SK-N-SH treated with all-trans-retinoic acid at 6 μM for 48 hours (cell line): ENCODE results near the gene DNER.

Source experiments
- ATAC-seq: fragments of 200-7000 bp; cut with Tn5 transposase; 3 replicates; pipeline ENCODE4 v1.9.1; 2020; ENCODE audit warnings: mild to moderate bottlenecking, moderate library complexity
- ARNTL ChIP-seq: fragments of 450-650 bp; formaldehyde crosslinking; IDR thresholded peaks from 2 replicates; pipeline ENCODE4 v1.5.0; 2020; ENCODE audit warnings: low read depth, mild to moderate bottlenecking, moderate library complexity, borderline replicate concordance
- BACH2 ChIP-seq: fragments of 250-450 bp; sonication (Bioruptor Pico); IDR thresholded peaks from 2 replicates; pipeline ENCODE4 v1.9.0; 2021; ENCODE audit warnings: mild to moderate bottlenecking, borderline replicate concordance
- CSDC2 ChIP-seq: fragments of 250-450 bp; sonication (Bioruptor Pico); IDR thresholded peaks from 2 replicates; pipeline ENCODE4 v1.5.0; 2020; ENCODE audit warnings: mild to moderate bottlenecking, moderate library complexity
- ESRRG ChIP-seq: fragments of 250-450 bp; sonication (Bioruptor Pico); IDR thresholded peaks from 2 replicates; pipeline ENCODE4 v1.6.1; 2021; ENCODE audit warnings: mild to moderate bottlenecking
- GLIS3 ChIP-seq: fragments of 250-450 bp; sonication (Bioruptor Pico); IDR thresholded peaks from 2 replicates; pipeline ENCODE4 v1.5.0; 2020; ENCODE audit warnings: mild to moderate bottlenecking, moderate library complexity
- ISL1 ChIP-seq: fragments of 250-450 bp; sonication (Bioruptor Pico); IDR thresholded peaks from 2 replicates; pipeline ENCODE4 v2.1.2; 2022; ENCODE audit warnings: mild to moderate bottlenecking, moderate library complexity
- OSR1 ChIP-seq: fragments of 250-450 bp; sonication (Bioruptor Pico); IDR thresholded peaks from 2 replicates; pipeline ENCODE4 v1.8.0; 2022; ENCODE audit warnings: moderate library complexity, mild to moderate bottlenecking, inconsistent platforms
- PPARA ChIP-seq: fragments of 250-450 bp; sonication (Bioruptor Pico); IDR thresholded peaks from 2 replicates; pipeline ENCODE4 v1.5.0; 2020; ENCODE audit warnings: mild to moderate bottlenecking, borderline replicate concordance
- RARB ChIP-seq: fragments of 250-450 bp; sonication (Bioruptor Pico); IDR thresholded peaks from 2 replicates; pipeline ENCODE4 v1.8.0; 2021; ENCODE audit warnings: mild to moderate bottlenecking, moderate library complexity
- SNAI2 ChIP-seq: fragments of 250-450 bp; sonication (Bioruptor Pico); IDR thresholded peaks from 2 replicates; pipeline ENCODE4 v1.5.0; 2020; ENCODE audit warnings: mild to moderate bottlenecking, moderate library complexity
- TCF4 ChIP-seq: fragments of 250-450 bp; sonication (Bioruptor Pico); IDR thresholded peaks from 2 replicates; pipeline ENCODE4 v1.8.0; 2021; ENCODE audit warnings: mild to moderate bottlenecking, moderate library complexity, borderline replicate concordance
- TOX ChIP-seq: fragments of 250-450 bp; sonication (Bioruptor Pico); IDR thresholded peaks from 2 replicates; pipeline ENCODE4 v1.8.0; 2021; ENCODE audit warnings: mild to moderate bottlenecking, moderate library complexity, borderline replicate concordance
- ZFP3 ChIP-seq: fragments of 250-450 bp; sonication (Bioruptor Pico); IDR thresholded peaks from 2 replicates; pipeline ENCODE4 v1.5.0; 2020; ENCODE audit warnings: mild to moderate bottlenecking, moderate library complexity
- ZFP30 ChIP-seq: fragments of 450-650 bp; formaldehyde crosslinking; IDR thresholded peaks from 2 replicates; pipeline ENCODE4 v1.5.0; 2022; ENCODE audit warnings: mild to moderate bottlenecking, moderate library complexity
- ZNF565 ChIP-seq: fragments of 450-650 bp; formaldehyde crosslinking; conservative IDR thresholded peaks from 2 replicates; pipeline ENCODE4 v1.5.0; 2020; ENCODE audit warnings: low read depth, mild to moderate bottlenecking, moderate library complexity
- ZNF70 ChIP-seq: fragments of 450-650 bp; formaldehyde crosslinking; IDR thresholded peaks from 2 replicates; pipeline ENCODE4 v1.5.0; 2020; ENCODE audit warnings: mild to moderate bottlenecking, moderate library complexity
- ZNF8 ChIP-seq: fragments of 450-650 bp; formaldehyde crosslinking; IDR thresholded peaks from 2 replicates; pipeline ENCODE4 v1.5.0; 2020; ENCODE audit warnings: mild to moderate bottlenecking, moderate library complexity
- TF ChIP-seq, protein P1 (sequence below): fragments of 250-450 bp; sonication (Bioruptor Pico); IDR thresholded peaks from 2 replicates; pipeline ENCODE4 v1.5.1; 2020; ENCODE audit warnings: low read depth, mild to moderate bottlenecking, moderate library complexity
- TF ChIP-seq, protein P2 (sequence below): fragments of 250-450 bp; sonication (Bioruptor Pico); IDR thresholded peaks from 2 replicates; pipeline ENCODE4 v1.8.0; 2020; ENCODE audit warnings: mild to moderate bottlenecking, moderate library complexity, borderline replicate concordance
- TF ChIP-seq, protein P3 (sequence below): fragments of 250-450 bp; sonication (Bioruptor Pico); IDR thresholded peaks from 2 replicates; pipeline ENCODE4 v1.8.0; 2021; ENCODE audit warnings: low read depth, mild to moderate bottlenecking, moderate library complexity, borderline replicate concordance
- TF ChIP-seq, protein P4 (sequence below): fragments of 250-450 bp; sonication (Bioruptor Pico); IDR thresholded peaks from 2 replicates; pipeline ENCODE4 v1.5.1; 2021; ENCODE audit warnings: mild to moderate bottlenecking, moderate library complexity

The DNER gene

DNA sequence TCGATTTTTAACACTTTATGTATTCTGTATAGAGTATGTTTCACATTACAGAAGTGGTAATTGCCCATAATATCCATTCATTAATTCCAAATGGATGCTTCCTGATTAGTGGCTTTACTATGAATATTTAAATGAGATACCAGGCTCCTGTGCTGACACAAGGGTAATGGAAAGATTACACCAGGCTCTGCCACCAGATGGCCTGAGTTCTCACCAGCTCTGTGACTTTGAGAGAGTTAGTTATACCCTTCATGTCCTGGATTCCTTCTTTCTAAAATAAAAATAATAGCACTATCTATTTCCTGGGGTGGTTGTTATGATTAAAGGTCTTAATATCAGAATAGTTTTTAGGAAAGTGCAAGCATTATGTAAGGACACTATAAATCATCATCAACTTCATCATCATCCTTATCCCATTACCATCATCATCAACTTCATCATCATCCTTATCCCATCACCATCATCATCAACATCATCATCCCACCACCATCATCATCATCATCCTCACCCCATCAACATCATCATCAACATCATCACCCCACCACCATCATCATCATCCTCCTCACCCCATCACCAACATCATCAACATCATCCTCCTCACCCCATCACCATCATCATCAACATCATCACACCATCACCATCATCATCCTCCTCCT is 151.8 kb downstream of the DNER start:
- TF ChIP-seq, protein P1, sequence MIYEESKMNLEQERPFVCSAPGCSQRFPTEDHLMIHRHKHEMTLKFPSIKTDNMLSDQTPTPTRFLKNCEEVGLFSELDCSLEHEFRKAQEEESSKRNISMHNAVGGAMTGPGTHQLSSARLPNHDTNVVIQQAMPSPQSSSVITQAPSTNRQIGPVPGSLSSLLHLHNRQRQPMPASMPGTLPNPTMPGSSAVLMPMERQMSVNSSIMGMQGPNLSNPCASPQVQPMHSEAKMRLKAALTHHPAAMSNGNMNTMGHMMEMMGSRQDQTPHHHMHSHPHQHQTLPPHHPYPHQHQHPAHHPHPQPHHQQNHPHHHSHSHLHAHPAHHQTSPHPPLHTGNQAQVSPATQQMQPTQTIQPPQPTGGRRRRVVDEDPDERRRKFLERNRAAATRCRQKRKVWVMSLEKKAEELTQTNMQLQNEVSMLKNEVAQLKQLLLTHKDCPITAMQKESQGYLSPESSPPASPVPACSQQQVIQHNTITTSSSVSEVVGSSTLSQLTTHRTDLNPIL (CRISPR knock-in tag) = no peak
- TF ChIP-seq ZNF8 (CRISPR knock-in tag) = no peak
- TF ChIP-seq, all 23 proteins: peak for 0
- no peak for ATAC-seq

DNA sequence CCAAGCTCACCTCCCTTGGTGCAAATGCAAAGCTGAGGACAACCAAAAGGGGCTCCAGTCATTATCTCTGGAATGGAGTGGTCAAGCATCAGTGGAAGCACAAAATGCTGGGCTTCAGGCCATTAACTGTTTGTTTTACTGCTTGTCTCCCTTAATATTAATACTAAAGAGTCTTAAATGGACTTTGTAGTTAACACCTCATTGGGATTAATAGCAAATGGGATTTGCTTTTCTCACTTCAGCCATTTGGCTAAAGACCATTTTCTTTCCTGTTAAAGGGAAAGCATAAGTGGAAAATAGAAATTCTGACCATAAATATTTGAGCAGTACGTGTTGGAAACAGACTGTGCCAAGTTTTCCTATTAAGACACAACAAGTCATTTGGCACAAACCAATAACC is 154.4 kb downstream of the DNER start:
- no peak for ATAC-seq
- TF ChIP-seq ZNF565 (CRISPR knock-in tag) (no peak), ZNF8 (CRISPR knock-in tag) (no peak), RARB (CRISPR knock-in tag) (no peak), ZNF70 (CRISPR knock-in tag) (no peak), GLIS3 (no peak), ZFP3 (CRISPR knock-in tag) (no peak), ARNTL (CRISPR knock-in tag) (no peak), TCF4 (no peak), PPARA (CRISPR knock-in tag) (no peak), ZFP30 (no peak)
- TF ChIP-seq, protein P2, sequence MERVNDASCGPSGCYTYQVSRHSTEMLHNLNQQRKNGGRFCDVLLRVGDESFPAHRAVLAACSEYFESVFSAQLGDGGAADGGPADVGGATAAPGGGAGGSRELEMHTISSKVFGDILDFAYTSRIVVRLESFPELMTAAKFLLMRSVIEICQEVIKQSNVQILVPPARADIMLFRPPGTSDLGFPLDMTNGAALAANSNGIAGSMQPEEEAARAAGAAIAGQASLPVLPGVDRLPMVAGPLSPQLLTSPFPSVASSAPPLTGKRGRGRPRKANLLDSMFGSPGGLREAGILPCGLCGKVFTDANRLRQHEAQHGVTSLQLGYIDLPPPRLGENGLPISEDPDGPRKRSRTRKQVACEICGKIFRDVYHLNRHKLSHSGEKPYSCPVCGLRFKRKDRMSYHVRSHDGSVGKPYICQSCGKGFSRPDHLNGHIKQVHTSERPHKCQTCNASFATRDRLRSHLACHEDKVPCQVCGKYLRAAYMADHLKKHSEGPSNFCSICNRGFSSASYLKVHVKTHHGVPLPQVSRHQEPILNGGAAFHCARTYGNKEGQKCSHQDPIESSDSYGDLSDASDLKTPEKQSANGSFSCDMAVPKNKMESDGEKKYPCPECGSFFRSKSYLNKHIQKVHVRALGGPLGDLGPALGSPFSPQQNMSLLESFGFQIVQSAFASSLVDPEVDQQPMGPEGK (CRISPR knock-in tag) = no peak
- TF ChIP-seq, protein P3, sequence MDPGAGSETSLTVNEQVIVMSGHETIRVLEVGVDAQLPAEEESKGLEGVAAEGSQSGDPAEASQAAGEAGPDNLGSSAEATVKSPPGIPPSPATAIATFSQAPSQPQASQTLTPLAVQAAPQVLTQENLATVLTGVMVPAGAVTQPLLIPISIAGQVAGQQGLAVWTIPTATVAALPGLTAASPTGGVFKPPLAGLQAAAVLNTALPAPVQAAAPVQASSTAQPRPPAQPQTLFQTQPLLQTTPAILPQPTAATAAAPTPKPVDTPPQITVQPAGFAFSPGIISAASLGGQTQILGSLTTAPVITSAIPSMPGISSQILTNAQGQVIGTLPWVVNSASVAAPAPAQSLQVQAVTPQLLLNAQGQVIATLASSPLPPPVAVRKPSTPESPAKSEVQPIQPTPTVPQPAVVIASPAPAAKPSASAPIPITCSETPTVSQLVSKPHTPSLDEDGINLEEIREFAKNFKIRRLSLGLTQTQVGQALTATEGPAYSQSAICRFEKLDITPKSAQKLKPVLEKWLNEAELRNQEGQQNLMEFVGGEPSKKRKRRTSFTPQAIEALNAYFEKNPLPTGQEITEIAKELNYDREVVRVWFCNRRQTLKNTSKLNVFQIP = no peak

DNA sequence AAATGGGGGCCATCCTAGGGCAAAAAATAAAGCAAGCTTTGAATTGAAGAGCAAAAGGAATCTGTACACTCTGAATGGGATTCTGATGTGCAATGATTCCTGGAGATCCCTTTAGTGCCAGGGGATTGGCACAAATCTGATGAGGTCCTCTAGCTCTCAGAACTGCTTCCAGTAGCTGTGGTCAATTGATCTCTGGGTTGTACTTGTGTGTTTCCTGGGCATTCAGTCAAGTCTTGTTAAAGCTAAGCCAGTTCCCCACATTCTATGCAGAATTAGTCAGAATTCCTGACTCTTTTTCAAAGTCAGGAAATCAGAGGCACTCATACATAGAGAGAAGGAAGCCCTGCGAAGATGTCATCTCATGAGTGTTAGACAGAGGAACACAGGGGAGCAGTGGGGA is 161.3 kb downstream of the DNER start:
- no peak for ATAC-seq
- TF ChIP-seq TCF4 (no peak), ZNF565 (CRISPR knock-in tag) (no peak), ZFP30 (no peak), ISL1 (CRISPR knock-in tag) (no peak)
- TF ChIP-seq, protein P2 (CRISPR knock-in tag) = no peak

DNA sequence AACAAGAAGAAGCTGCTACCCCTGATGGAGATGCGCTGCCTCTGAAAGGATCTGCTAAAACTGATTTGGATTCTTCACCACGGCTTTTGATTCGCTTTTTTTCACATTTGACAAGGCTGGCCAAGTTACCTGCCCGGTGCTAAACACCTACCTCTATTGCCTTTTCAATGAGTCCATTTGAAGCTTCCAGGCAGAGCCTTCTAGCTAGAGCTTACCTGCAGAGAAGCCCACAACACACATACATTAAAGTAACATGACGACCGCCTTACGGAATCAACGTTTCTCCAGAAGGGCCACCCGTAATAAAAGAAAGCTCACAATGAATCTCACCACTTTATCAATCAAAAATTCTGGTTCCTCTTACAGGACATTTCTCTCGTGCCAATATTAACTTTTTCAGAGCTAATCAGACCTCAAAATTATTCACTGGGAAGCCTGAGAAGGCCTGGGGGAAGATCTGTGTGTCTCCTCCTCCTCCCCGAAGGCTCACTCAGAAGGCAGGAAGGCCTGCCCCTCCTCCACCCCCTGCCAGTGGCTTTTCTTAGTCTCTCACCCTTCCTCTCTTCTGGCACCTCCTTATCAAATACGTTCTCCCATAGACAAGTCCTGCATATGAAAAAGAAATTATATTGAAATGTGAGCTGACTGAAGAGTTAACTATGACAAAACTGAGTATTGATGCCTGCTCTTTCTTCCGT is 171.0 kb downstream of the DNER start:
- no peak for TF ChIP-seq TOX (CRISPR knock-in tag)
- TF ChIP-seq ZFP30 = no peak
- no peak for TF ChIP-seq CSDC2
- TF ChIP-seq SNAI2 (CRISPR knock-in tag) = no peak
- TF ChIP-seq, protein P4, sequence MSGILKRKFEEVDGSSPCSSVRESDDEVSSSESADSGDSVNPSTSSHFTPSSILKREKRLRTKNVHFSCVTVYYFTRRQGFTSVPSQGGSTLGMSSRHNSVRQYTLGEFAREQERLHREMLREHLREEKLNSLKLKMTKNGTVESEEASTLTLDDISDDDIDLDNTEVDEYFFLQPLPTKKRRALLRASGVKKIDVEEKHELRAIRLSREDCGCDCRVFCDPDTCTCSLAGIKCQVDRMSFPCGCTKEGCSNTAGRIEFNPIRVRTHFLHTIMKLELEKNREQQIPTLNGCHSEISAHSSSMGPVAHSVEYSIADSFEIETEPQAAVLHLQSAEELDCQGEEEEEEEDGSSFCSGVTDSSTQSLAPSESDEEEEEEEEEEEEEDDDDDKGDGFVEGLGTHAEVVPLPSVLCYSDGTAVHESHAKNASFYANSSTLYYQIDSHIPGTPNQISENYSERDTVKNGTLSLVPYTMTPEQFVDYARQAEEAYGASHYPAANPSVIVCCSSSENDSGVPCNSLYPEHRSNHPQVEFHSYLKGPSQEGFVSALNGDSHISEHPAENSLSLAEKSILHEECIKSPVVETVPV = no peak
- TF ChIP-seq BACH2 (CRISPR knock-in tag) = no peak
- TF ChIP-seq GLIS3 = no peak
- TF ChIP-seq ZNF8 (CRISPR knock-in tag) = no peak
- no peak for TF ChIP-seq ISL1 (CRISPR knock-in tag)
- TF ChIP-seq ESRRG (CRISPR knock-in tag) = no peak
- no peak for TF ChIP-seq ZFP3 (CRISPR knock-in tag)
- TF ChIP-seq ZNF565 (CRISPR knock-in tag) = no peak
- no peak for TF ChIP-seq OSR1 (CRISPR knock-in tag)
- TF ChIP-seq, protein P3 = no peak

More for the DNA sequence above, 171.0 kb downstream of the DNER start:
- no peak for ATAC-seq
